ENCODE results near the gene CSGALNACT2. TPM values are rescaled to one million over a fixed set of nuclear protein-coding genes. Genes with fewer than 3 reads are reported as not detected.

CSGALNACT2 gene
- total RNA-seq, 1 experiment from 2014 or later = 6.7 TPM

DNA sequence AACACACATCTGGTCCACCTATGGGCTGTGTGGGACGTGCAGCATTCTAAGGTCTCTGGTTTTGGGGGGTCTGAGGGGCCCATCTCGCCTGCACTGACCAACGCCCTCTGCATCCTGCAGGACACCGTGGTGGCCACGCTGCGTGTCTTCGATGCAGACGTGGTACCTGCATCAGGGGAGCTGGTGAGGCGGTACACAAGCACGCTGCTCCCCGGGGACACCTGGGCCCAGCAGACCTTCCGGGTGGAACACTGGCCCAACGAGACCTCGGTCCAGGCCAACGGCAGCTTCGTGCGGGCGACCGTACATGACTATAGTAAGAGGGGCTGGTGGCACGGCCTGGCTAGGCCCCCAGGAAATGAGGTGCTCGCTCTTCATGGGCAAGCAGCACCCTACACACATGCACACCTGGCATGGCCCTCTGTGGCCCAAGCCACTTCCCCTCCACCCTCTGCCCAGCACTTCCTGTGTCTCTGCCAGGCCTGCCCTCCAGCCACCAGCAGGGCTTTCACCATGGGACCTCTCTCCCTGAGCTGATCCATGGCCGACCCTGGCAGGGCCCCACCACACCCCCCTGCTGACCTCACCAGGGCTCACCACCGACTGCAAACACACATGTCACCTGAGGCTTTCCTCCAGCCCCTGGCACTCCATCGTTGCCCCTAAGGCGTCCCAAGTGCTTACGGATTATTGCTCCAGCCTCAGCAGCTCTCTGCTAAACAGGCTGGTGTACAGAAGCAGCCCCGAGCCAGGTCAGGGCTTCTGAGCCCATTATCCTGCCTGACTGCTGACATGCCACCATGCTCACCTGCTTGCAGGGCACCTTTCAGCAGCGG lies 31.8 kb upstream of the CSGALNACT2 start:
- H3K4me1 ChIP-seq (replicated peaks) = peaks cover 13% of the 10 kb centered on the region
- no peaks in the 10 kb centered on the region for H3K36me3 ChIP-seq
- DNase-seq (ENCODE audit: low read depth in 1 of 2, low spot score in 2 of 2) = no peak
- H3K9me3 ChIP-seq (replicated peaks) = peaks cover 11% of the 10 kb centered on the region
- H3K27ac ChIP-seq = no peak overlapping the region
- no peak overlapping the region for H3K4me3 ChIP-seq
- H3K27me3 ChIP-seq (replicated peaks) = peaks cover 13% of the 10 kb centered on the region

DNA sequence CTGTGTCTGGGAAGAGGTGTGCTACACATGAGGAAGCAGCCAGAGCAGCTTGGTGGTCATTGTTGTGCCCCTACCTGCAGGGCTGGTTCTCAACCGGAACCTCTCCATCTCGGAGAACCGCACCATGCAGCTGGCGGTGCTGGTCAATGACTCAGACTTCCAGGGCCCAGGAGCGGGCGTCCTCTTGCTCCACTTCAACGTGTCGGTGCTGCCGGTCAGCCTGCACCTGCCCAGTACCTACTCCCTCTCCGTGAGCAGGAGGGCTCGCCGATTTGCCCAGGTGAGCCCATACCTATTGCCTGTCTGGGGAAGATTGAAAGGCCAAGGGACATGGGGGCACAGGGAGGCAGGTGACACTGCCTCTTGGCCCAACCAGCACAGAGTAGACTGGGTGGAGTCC lies 29.3 kb upstream of the CSGALNACT2 start:
- H3K27ac ChIP-seq = no peak overlapping the region
- H3K9me3 ChIP-seq (replicated peaks) = peaks cover 11% of the 10 kb centered on the region
- H3K4me3 ChIP-seq = no peak overlapping the region
- H3K27me3 ChIP-seq (replicated peaks) = peaks cover 7% of the 10 kb centered on the region
- no peak for DNase-seq (ENCODE audit: low read depth in 1 of 2, low spot score in 2 of 2)
- no peaks in the 10 kb centered on the region for H3K36me3 ChIP-seq
- H3K4me1 ChIP-seq (replicated peaks) = peaks cover 13% of the 10 kb centered on the region

DNA sequence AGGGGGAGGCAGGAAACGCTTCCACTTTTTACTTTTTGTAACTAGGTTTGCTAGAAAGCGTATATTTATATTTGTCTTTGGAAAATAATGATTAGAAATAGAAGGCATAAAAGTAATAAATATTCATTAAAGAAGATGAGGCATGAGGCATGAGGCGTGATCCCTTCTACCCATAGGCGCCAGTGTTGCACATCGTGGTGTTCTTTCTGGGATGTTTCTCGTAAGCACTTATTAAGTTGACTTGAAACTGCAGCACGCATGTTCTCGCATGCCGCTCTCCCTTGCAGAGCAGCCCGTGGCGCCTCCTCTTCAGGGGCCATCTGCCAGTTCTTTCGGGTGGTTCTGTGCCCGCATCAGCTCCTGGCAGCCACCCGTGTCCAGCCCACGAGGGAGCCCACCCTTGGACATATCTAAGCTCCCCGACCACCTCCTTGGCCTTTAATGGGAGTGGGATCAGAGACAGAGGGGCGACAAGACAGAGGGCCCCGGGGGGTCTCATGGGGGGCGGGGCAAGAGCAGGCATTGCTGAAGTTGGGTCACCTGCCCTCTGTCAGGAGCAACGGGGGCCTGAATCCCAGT lies 28.5 kb upstream of the CSGALNACT2 start:
- Histone ChIP-seq H3K4me3 (no peak overlapping the region), H3K4me1 (replicated peaks) (peaks cover 10% of the 10 kb centered on the region), H3K27me3 (replicated peaks) (peaks cover 5% of the 10 kb centered on the region), H3K27ac (no peak overlapping the region), H3K9me3 (replicated peaks) (peaks cover 7% of the 10 kb centered on the region), H3K36me3 (no peaks in the 10 kb centered on the region)
- no peak for DNase-seq (ENCODE audit: low read depth in 1 of 2, low spot score in 2 of 2)

DNA sequence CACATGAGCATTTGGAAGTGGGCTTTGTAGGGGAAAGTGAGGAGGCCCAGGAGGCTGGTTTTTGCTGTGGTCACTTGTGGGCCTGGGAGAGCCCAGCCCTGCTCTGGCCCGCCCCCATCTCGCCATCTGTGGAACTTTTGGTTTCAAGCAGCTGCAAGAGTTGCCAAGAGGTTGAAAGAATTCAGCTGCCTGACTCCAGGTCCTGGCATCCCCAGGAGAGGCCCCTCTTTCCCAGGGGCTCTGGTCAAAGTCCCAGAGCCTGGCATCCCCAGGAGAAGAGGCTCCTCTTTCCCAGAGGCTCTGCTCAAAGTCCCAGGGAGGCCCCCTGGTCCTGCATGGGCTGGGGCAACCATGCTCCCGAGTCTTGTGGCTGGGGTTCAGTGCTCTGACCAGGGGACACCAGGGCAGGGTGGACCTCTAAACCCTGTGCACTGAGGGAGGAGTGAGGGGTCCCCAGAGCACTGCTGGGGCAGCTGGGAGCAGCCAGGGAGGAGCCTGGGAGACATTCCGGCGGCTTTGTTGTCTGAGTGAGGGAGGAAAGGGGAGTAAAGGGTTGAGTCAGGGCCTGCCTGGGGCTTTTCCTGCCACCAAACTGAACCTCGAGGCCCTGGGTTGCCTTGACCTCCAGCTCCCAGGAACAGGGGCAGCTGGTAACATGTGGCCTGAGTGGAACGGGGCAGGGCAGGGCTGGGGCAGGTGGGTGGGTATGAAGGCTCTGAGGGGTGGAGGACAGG lies 27.7 kb upstream of the CSGALNACT2 start:
- no peak for DNase-seq (ENCODE audit: low read depth in 1 of 2, low spot score in 2 of 2)
- Histone ChIP-seq H3K36me3 (no peaks in the 10 kb centered on the region), H3K9me3 (replicated peaks) (no peaks in the 10 kb centered on the region), H3K4me1 (replicated peaks) (peaks cover 3% of the 10 kb centered on the region), H3K27me3 (replicated peaks) (0 out of 2 replicates have a peak, but pooled peaks cover 2% of the 10 kb centered on the region), H3K4me3 (no peak overlapping the region), H3K27ac (no peak overlapping the region)

DNA sequence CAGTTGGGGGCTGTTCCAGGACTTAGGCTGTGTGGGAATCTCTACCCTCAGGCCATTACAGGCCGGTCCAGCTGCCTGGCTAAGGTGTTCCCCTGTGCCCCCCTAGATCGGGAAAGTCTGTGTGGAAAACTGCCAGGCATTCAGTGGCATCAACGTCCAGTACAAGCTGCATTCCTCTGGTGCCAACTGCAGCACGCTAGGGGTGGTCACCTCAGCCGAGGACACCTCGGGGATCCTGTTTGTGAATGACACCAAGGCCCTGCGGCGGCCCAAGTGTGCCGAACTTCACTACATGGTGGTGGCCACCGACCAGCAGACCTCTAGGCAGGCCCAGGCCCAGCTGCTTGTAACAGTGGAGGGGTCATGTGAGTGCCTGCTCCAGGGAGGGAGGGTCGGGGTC lies 27.1 kb upstream of the CSGALNACT2 start:
- Histone ChIP-seq H3K4me1 (replicated peaks) (no peaks in the 10 kb centered on the region; the same call in 1 of the 2 replicates), H3K36me3 (no peaks in the 10 kb centered on the region), H3K27me3 (replicated peaks) (0 out of 2 replicates have a peak, but pooled peaks cover 2% of the 10 kb centered on the region), H3K27ac (no peak overlapping the region), H3K9me3 (replicated peaks) (no peaks in the 10 kb centered on the region), H3K4me3 (no peak overlapping the region)
- DNase-seq (ENCODE audit: low read depth in 1 of 2, low spot score in 2 of 2) = no peak

DNA sequence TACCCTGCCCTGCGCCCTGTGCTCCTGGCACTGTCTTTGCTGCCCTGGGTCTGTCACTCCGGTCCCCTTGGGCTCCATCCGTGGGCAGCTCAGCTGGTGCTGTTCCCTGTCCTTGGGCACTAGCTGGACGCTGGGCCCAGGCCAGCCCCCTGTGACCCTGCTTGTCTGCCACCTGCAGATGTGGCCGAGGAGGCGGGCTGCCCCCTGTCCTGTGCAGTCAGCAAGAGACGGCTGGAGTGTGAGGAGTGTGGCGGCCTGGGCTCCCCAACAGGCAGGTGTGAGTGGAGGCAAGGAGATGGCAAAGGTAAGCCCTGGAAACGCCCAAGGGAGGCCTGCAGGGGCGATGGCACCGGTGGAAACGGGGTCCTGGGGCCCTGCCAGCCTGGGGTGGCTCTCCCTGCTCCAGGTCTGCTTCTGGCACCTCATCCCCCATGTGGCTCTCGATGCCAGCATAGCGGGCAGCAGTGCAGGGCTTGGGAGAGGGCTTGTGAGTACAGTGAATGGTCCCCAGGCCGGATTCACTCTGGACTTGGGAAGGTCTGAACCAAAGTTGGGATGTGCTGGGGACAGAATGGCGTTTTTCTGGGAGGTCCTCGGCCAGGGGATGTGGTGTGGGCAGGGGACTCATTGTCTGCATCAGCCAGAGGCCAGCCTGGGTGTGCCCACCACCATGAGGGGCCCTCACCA lies 26.2 kb upstream of the CSGALNACT2 start:
- H3K9me3 ChIP-seq (replicated peaks) = no peaks in the 10 kb centered on the region
- H3K4me1 ChIP-seq (replicated peaks) = no peaks in the 10 kb centered on the region; the same call in 1 of the 2 replicates
- H3K27ac ChIP-seq = no peak overlapping the region
- 0 out of 2 replicates have a peak, but pooled peaks cover 2% of the 10 kb centered on the region for H3K27me3 ChIP-seq (replicated peaks)
- no peak overlapping the region for H3K4me3 ChIP-seq
- H3K36me3 ChIP-seq = no peaks in the 10 kb centered on the region
- DNase-seq (ENCODE audit: low read depth in 1 of 2, low spot score in 2 of 2) = no peak

DNA sequence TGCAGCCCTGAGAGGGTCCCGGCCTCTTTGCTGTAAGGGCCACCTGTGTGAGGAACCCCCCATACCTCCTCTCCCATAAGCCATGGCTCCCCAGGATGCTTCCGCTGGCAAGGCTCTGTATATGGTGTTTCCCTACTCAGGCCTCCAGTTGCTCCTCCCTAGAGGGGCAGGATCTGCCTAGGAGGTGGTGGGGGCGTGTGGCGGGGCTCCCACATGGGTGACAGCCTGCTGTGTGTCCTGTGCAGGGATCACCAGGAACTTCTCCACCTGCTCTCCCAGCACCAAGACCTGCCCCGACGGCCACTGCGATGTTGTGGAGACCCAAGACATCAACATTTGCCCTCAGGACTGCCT lies 25.7 kb upstream of the CSGALNACT2 start:
- no peak overlapping the region for H3K4me3 ChIP-seq
- H3K27me3 ChIP-seq (replicated peaks) = 0 out of 2 replicates have a peak, but pooled peaks cover 2% of the 10 kb centered on the region
- DNase-seq (ENCODE audit: low read depth in 1 of 2, low spot score in 2 of 2) = no peak
- no peaks in the 10 kb centered on the region; the same call in 1 of the 2 replicates for H3K4me1 ChIP-seq (replicated peaks)
- no peaks in the 10 kb centered on the region for H3K36me3 ChIP-seq
- H3K9me3 ChIP-seq (replicated peaks) = no peaks in the 10 kb centered on the region
- H3K27ac ChIP-seq = no peak overlapping the region

DNA sequence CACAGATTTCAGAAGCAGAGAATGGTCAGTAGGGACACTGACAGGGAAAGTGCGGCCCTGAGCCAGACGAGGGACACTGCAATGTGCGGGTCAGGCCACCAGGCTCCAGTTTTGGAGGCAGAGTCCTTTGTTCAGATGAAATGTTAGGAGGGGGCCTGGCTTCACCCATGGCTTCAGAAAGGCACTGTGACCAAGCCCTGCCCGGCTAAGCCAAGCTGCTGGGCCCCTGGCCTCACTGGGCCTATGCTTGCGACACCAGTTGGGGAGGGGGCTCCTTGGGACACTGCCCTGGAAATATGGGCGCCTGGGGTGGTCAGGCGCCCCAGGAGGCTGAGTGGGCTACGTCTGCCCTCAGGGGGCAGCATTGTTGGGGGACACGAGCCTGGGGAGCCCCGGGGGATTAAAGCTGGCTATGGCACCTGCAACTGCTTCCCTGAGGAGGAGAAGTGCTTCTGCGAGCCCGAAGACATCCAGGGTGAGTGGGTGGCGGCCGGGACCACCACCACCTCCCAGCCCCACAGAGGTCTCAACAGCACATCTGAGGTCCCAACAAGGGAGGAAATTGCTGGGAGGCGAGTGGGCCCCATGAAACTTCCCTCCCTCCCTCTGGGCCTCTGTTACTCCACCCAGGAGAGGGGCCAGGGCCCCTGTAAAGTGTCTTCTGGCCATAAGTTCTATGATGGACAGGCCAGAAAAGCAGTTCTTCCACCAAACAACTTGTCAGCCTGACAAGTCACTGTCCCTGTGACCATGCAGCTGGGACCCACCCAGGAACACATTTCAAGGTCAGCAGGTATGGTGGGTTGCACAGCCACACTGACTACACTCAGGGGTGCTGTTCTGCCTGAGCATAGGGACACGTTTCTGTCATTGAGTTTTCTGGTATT lies 24.8 kb upstream of the CSGALNACT2 start:
- Histone ChIP-seq H3K36me3 (no peaks in the 10 kb centered on the region), H3K4me1 (replicated peaks) (no peaks in the 10 kb centered on the region; the same call in 1 of the 2 replicates), H3K4me3 (no peak overlapping the region), H3K9me3 (replicated peaks) (no peaks in the 10 kb centered on the region), H3K27me3 (replicated peaks) (0 out of 2 replicates have a peak, but pooled peaks cover 2% of the 10 kb centered on the region), H3K27ac (no peak overlapping the region)
- DNase-seq (ENCODE audit: low read depth in 1 of 2, low spot score in 2 of 2) = no peak

DNA sequence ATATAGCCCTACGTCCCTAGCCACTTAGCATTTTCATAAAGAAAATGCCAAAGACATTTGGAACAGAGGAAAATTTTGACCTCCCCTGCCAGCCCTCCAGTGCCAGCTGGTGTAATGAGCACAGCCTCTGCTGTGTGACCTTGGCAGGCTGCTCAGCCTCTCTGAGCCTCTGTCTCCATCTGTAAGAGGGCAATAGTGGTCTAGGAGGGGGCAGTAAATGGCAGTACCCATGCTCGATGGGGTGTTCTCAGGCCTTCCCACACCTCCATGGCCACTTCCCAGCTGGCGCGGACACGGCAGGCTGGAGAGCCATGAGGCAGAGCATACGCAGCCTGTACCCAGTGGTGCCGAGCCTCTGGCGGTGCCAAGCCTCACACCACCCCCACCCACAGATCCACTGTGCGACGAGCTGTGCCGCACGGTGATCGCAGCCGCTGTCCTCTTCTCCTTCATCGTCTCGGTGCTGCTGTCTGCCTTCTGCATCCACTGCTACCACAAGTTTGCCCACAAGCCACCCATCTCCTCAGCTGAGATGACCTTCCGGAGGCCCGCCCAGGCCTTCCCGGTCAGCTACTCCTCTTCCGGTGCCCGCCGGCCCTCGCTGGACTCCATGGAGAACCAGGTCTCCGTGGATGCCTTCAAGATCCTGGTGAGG lies 24.0 kb upstream of the CSGALNACT2 start:
- no peak overlapping the region for H3K4me3 ChIP-seq
- H3K9me3 ChIP-seq (replicated peaks) = no peaks in the 10 kb centered on the region
- H3K36me3 ChIP-seq = no peaks in the 10 kb centered on the region
- H3K27me3 ChIP-seq (replicated peaks) = 0 out of 2 replicates have a peak, but pooled peaks cover 2% of the 10 kb centered on the region
- DNase-seq (ENCODE audit: low read depth in 1 of 2, low spot score in 2 of 2) = no peak
- H3K27ac ChIP-seq = no peak overlapping the region
- H3K4me1 ChIP-seq (replicated peaks) = no peaks in the 10 kb centered on the region; the same call in 1 of the 2 replicates

DNA sequence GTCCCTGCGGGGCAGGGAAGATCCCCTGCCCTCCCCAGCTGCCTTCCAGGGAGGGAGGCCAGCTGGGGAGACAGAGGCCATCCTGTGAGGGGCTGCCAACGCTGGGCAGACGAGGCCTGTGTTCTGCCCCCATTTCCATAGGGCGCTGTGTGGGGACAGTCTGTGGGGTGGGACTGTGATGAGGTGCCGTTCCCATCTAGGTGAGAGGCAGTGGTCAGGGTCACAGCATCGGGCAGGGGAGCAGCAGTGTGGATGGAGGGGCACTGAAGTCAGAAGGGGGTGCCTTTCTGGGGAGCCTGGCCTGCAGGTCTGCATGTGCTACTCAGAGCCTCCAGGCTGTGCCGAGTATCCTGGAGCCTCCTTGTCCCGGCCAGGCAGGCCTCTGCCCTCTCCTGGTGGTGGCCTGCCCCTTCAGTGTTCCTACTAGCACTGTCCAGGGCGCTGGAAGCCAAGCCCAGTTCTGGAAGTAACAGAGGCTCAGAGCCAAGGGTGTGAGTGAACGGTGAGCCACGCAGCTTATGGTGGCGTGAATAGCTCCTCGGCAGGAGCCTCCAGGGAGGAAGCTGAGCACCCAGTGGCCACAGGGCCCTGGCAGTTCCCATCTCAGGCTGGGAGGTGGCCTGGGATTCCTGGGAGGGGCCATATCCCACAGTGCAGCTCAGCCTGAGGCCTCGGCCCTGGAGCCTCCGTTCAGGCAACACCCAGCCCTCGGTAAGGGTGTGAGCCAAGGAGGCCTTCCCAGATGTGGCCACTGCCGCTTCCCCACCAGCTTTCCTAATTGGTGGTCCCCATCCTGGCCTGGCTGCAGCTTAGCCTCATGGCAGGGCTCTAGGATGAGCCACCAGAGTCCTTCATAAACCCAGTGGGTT lies 23.3 kb upstream of the CSGALNACT2 start:
- Histone ChIP-seq H3K27me3 (replicated peaks) (0 out of 2 replicates have a peak, but pooled peaks cover 2% of the 10 kb centered on the region), H3K4me3 (no peak overlapping the region), H3K4me1 (replicated peaks) (no peaks in the 10 kb centered on the region; the same call in 1 of the 2 replicates), H3K27ac (no peak overlapping the region), H3K9me3 (replicated peaks) (no peaks in the 10 kb centered on the region), H3K36me3 (no peaks in the 10 kb centered on the region)
- no peak for DNase-seq (ENCODE audit: low read depth in 1 of 2, low spot score in 2 of 2)

DNA sequence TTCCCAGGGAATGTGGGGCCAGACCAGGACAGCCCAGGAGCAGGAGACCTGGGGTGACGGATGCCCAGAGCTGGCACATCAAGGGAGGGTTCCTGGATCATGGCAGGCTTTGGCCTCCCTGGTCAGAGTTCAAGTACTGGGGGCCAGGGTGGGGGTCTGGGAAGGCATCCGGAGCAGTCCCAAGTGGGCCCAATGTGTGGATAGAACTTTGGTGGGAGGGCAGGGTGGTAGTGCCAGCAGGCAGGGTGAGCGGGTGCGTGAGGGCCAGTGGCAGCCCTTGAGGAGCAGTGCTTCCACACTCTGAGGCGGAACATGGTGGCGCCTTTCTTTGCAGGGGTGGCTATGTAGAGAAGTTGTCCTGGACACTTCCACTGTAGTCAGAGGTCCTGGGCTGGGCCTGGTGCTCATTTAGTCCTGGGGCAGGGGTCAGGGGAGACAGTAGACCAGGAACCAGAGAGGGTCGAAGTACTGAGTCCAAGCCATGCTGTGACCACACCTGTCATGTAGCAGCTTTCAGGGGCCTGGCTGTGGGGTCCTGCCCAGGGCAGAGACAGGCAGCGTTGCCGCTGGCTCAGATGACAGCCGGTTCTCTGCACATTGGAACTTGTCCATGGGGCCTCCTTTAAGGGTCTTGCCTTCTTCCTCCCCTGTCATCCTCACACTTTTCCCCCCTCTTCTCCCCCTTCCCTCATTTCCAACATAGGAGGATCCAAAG lies 22.2 kb upstream of the CSGALNACT2 start:
- Histone ChIP-seq H3K27me3 (replicated peaks) (0 out of 2 replicates have a peak, but pooled peaks cover 2% of the 10 kb centered on the region), H3K4me1 (replicated peaks) (no peaks in the 10 kb centered on the region), H3K4me3 (no peak overlapping the region), H3K36me3 (no peaks in the 10 kb centered on the region), H3K9me3 (replicated peaks) (no peaks in the 10 kb centered on the region), H3K27ac (no peak overlapping the region)
- DNase-seq (ENCODE audit: low read depth in 1 of 2, low spot score in 2 of 2) = no peak
